ENCODE measurements around the gene DNASE1. TPM values are rescaled to one million over a fixed set of nuclear protein-coding genes. Genes with fewer than 3 reads are reported as not detected.
A peak's percentile ranks its signal among the peaks of the same experiment; 100 is the strongest.

The DNASE1 gene
- total and polyA plus RNA-seq, 2 donors from 2014 or later = 16.1 to 116 TPM

- DNase-seq (no peak), FAIRE-seq (no peak)
- no peaks in the 10 kb centered on the region for H3K4me1 ChIP-seq (ENCODE audit: control insufficient read depth in 2 of 3, insufficient read depth in 2 of 3, low read depth in 1 of 3, low read length in 3 of 3)
- H3K9ac ChIP-seq (ENCODE audit: low read length in 3 of 3) = no peak overlapping the region
- intact Hi-C loops (cut with DNase I) = no loop called here
- TF ChIP-seq CTCF (IDR thresholded peaks at IDR 0.05; ENCODE audit: borderline replicate concordance, extremely low read depth, insufficient read depth) = no peak
- H3K27ac ChIP-seq (ENCODE audit: low read depth in 2 of 2, low read length in 2 of 2) = no peak overlapping the region
- no peak overlapping the region for H3K4me3 ChIP-seq (ENCODE audit: low read length in 3 of 3)
- H3K36me3 ChIP-seq (ENCODE audit: control insufficient read depth in 2 of 3, insufficient read depth in 3 of 3, low read length in 3 of 3) = no peaks in the 10 kb centered on the region
- H3K9me3 ChIP-seq (ENCODE audit: control insufficient read depth in 2 of 3, insufficient read depth in 1 of 3, low read length in 3 of 3) = no peaks in the 10 kb centered on the region
- H3K27me3 ChIP-seq (ENCODE audit: control insufficient read depth, insufficient read depth, low read length) = no peaks in the 10 kb centered on the region
Measured at GRCh38 chr16:3618769-3619141, 35.7 kb upstream of the DNASE1 start.

- no peaks in the 10 kb centered on the region for H3K36me3 ChIP-seq (ENCODE audit: control insufficient read depth in 2 of 3, insufficient read depth in 3 of 3, low read length in 3 of 3)
- intact Hi-C loops (cut with DNase I) = no loop called here
- H3K4me1 ChIP-seq (ENCODE audit: control insufficient read depth in 2 of 3, insufficient read depth in 2 of 3, low read depth in 1 of 3, low read length in 3 of 3) = no peaks in the 10 kb centered on the region
- no peak for FAIRE-seq
- peak in 1 of 5 donors; percentile 10 for DNase-seq
- no peak overlapping the region for H3K27ac ChIP-seq (ENCODE audit: low read depth in 2 of 2, low read length in 2 of 2)
- no peak for TF ChIP-seq CTCF (IDR thresholded peaks at IDR 0.05; ENCODE audit: borderline replicate concordance, extremely low read depth, insufficient read depth)
- no peaks in the 10 kb centered on the region for H3K27me3 ChIP-seq (ENCODE audit: control insufficient read depth, insufficient read depth, low read length)
- H3K4me3 ChIP-seq (ENCODE audit: low read length in 3 of 3) = no peak overlapping the region
- no peaks in the 10 kb centered on the region for H3K9me3 ChIP-seq (ENCODE audit: control insufficient read depth in 2 of 3, insufficient read depth in 1 of 3, low read length in 3 of 3)
- H3K9ac ChIP-seq (ENCODE audit: low read length in 3 of 3) = no peak overlapping the region
Measured at GRCh38 chr16:3623642-3624041, 30.8 kb upstream of the DNASE1 start.

GRCh38 chr16:3625331-3625730, 29.2 kb upstream of the DNASE1 start:
- H3K9me3 ChIP-seq (ENCODE audit: control insufficient read depth in 2 of 3, insufficient read depth in 1 of 3, low read length in 3 of 3) = no peaks in the 10 kb centered on the region
- no peak overlapping the region for H3K27ac ChIP-seq (ENCODE audit: low read depth in 2 of 2, low read length in 2 of 2)
- H3K4me1 ChIP-seq (ENCODE audit: control insufficient read depth in 2 of 3, insufficient read depth in 2 of 3, low read depth in 1 of 3, low read length in 3 of 3) = no peaks in the 10 kb centered on the region
- H3K27me3 ChIP-seq (ENCODE audit: control insufficient read depth, insufficient read depth, low read length) = no peaks in the 10 kb centered on the region
- no peaks in the 10 kb centered on the region for H3K36me3 ChIP-seq (ENCODE audit: control insufficient read depth in 2 of 3, insufficient read depth in 3 of 3, low read length in 3 of 3)
- intact Hi-C loops (cut with DNase I) = no loop called here
- H3K9ac ChIP-seq (ENCODE audit: low read length in 3 of 3) = no peak overlapping the region
- DNase-seq (no peak), FAIRE-seq (no peak)
- H3K4me3 ChIP-seq (ENCODE audit: low read length in 3 of 3) = no peak overlapping the region
- TF ChIP-seq CTCF (IDR thresholded peaks at IDR 0.05; ENCODE audit: borderline replicate concordance, extremely low read depth, insufficient read depth) = no peak
